ENCODE data around the gene PID1.

The PID1 gene

GRCh38 chr2:229130522-229130921, 140.6 kb downstream of the PID1 start:
- H3K18ac ChIP-seq (ENCODE audit: low read length): no peak overlapping the region
- no CpG with 5 or more reads among the region's 6 CpGs for WGBS (ENCODE audit: extremely low coverage, insufficient coverage, insufficient read length)

DNA sequence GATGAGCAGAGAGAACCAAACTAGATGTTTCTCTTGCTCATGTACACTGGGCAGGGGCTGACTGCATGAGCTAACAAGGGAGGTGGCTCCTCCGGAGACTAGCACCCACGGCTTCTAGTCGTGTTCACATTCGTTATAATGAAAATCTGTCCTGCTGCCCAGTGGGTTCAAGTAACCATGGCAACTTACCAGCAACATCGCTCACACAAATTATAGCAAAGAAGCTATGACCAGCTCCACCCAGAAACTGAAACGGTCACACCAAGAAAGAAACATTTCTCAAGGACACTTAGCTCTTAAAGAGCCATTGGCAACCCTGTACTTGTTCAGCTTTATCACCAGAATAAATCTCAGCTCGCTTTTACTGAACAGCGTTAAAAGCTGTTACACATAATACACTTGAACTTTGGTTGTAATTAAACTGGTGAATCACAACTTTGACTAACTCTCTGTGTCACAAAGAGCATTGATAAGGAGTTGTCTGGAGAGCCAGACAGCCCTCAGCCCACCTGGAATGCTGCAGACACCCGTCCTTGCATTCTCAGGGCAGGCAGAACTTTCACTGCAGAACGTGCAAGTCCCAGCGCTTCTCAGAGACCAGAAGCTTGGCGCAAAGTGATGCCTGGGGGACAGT, 141.2 kb downstream of the PID1 start:
- H3K79me2 ChIP-seq (ENCODE audit: control insufficient read depth, insufficient read depth, low read length, poor library complexity): no peaks in the 10 kb centered on the region
- peaks cover 0 to 11% of the 10 kb centered on the region in 2 experiments for H3K4me1 ChIP-seq (ENCODE audit: control insufficient read depth in 1 of 2, insufficient read depth in 2 of 2, low read length in 2 of 2)
- H3K9me3 ChIP-seq (ENCODE audit: insufficient read depth, low read depth, low read length): no peaks in the 10 kb centered on the region
- H2BK12ac ChIP-seq (ENCODE audit: low read length): no peak overlapping the region
- no peaks in the 10 kb centered on the region for H3K27me3 ChIP-seq (ENCODE audit: insufficient read depth, low read length)
- no peak overlapping the region for H2AFZ ChIP-seq (ENCODE audit: insufficient read depth, low read length, poor library complexity)
- H3K14ac ChIP-seq (ENCODE audit: low read length): no peak overlapping the region
- H3K18ac ChIP-seq (ENCODE audit: low read length): no peak overlapping the region
- no peak overlapping the region for H3K4me3 ChIP-seq (ENCODE audit: low read depth, low read length)
- H2AK5ac ChIP-seq (ENCODE audit: low read length): no peak overlapping the region
- H3K23ac ChIP-seq (ENCODE audit: low read length): no peak overlapping the region
- H3K27ac ChIP-seq (ENCODE audit: low read depth, low read length): peak overlapping the region; percentile 88
- H4K12ac ChIP-seq (ENCODE audit: low read depth, low read length): no peak overlapping the region
- peak overlapping the region; percentile 52 for H3K4me2 ChIP-seq (ENCODE audit: low read length)
- H3K9ac ChIP-seq (ENCODE audit: low read length): no peak overlapping the region
- WGBS (ENCODE audit: extremely low coverage, insufficient coverage, insufficient read length): no CpG with 5 or more reads among the region's 12 CpGs
- no peak overlapping the region for H4K8ac ChIP-seq (ENCODE audit: low read depth, low read length)
- no peak overlapping the region for H4K91ac ChIP-seq (ENCODE audit: low read depth, low read length)
- H2BK120ac ChIP-seq (ENCODE audit: insufficient read depth, low read length, poor library complexity): no peak overlapping the region
- H3K4ac ChIP-seq (ENCODE audit: low read depth, low read length): no peak overlapping the region
- no peaks in the 10 kb centered on the region for H3K36me3 ChIP-seq (ENCODE audit: control insufficient read depth in 1 of 2, insufficient read depth in 2 of 2, low read length in 2 of 2)
- H2BK5ac ChIP-seq (ENCODE audit: low read depth, low read length, poor library complexity): no peak overlapping the region
- DNase-seq: peak; percentile 87
- peaks cover 4% of the 10 kb centered on the region for H3K79me1 ChIP-seq (ENCODE audit: low read length)

More at GRCh38 chr2:229130522-229130921, 140.6 kb downstream of the PID1 start:
- H3K79me1 ChIP-seq (ENCODE audit: low read length): peaks cover 4% of the 10 kb centered on the region
- no peak overlapping the region for H4K8ac ChIP-seq (ENCODE audit: low read depth, low read length)
- H3K27ac ChIP-seq (ENCODE audit: low read depth, low read length): peak overlapping the region; percentile 88
- H3K23ac ChIP-seq (ENCODE audit: low read length): no peak overlapping the region
- H3K4me1 ChIP-seq (ENCODE audit: control insufficient read depth in 1 of 2, insufficient read depth in 2 of 2, low read length in 2 of 2): peaks cover 0 to 11% of the 10 kb centered on the region in 2 experiments
- no peaks in the 10 kb centered on the region for H3K9me3 ChIP-seq (ENCODE audit: insufficient read depth, low read depth, low read length)
- DNase-seq: no peak
- no peaks in the 10 kb centered on the region for H3K27me3 ChIP-seq (ENCODE audit: insufficient read depth, low read length)
- H2AK5ac ChIP-seq (ENCODE audit: low read length): no peak overlapping the region
- H2BK12ac ChIP-seq (ENCODE audit: low read length): peak overlapping the region; percentile 77
- H3K9ac ChIP-seq (ENCODE audit: low read length): no peak overlapping the region
- no peak overlapping the region for H2AFZ ChIP-seq (ENCODE audit: insufficient read depth, low read length, poor library complexity)
- H2BK5ac ChIP-seq (ENCODE audit: low read depth, low read length, poor library complexity): no peak overlapping the region
- H3K4me3 ChIP-seq (ENCODE audit: low read depth, low read length): no peak overlapping the region
- no peaks in the 10 kb centered on the region for H3K36me3 ChIP-seq (ENCODE audit: control insufficient read depth in 1 of 2, insufficient read depth in 2 of 2, low read length in 2 of 2)
- H4K12ac ChIP-seq (ENCODE audit: low read depth, low read length): no peak overlapping the region
- peak overlapping the region; percentile 52 for H3K4me2 ChIP-seq (ENCODE audit: low read length)
- H2BK120ac ChIP-seq (ENCODE audit: insufficient read depth, low read length, poor library complexity): peak overlapping the region; percentile 46
- H3K14ac ChIP-seq (ENCODE audit: low read length): no peak overlapping the region
- H3K79me2 ChIP-seq (ENCODE audit: control insufficient read depth, insufficient read depth, low read length, poor library complexity): no peaks in the 10 kb centered on the region
- peak overlapping the region; percentile 28 for H4K91ac ChIP-seq (ENCODE audit: low read depth, low read length)
- H3K4ac ChIP-seq (ENCODE audit: low read depth, low read length): no peak overlapping the region

DNA sequence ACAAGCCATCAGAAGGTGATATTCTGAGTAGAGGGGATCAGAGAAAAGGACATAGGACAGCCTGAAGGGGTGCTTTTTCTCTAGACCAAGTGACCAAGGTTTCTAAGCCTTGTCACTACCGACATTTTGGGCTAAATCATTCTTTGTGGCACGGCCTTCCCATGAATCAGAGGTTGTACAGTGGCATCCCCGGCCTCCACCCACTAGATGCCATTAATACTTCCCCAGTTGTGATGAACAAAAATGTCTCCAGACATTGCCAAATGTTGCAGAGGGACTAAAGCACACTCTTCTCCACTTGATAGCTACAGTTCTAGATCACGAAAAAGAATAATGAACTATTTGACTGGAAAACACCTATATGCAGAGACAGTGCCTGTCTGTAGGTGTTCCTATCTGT, 143.6 kb downstream of the PID1 start:
- no CpG with 5 or more reads among the region's 4 CpGs for WGBS (ENCODE audit: extremely low coverage, insufficient coverage, insufficient read length)
- DNase-seq: peak in 1 of 2 donors; percentile 59
- H2AK5ac ChIP-seq (ENCODE audit: low read length): no peak overlapping the region

GRCh38 chr2:229126066-229126465, 145.0 kb downstream of the PID1 start:
- Histone ChIP-seq H3K9me3 (ENCODE audit: insufficient read depth, low read depth, low read length) (no peaks in the 10 kb centered on the region), H2BK5ac (ENCODE audit: low read depth, low read length, poor library complexity) (no peak overlapping the region), H3K4me2 (ENCODE audit: low read length) (no peak overlapping the region), H3K14ac (ENCODE audit: low read length) (no peak overlapping the region), H3K4me3 (ENCODE audit: low read depth, low read length) (no peak overlapping the region), H2AK5ac (ENCODE audit: low read length) (no peak overlapping the region), H4K12ac (ENCODE audit: low read depth, low read length) (no peak overlapping the region), H3K27ac (ENCODE audit: low read depth, low read length) (no peak overlapping the region), H3K79me2 (ENCODE audit: control insufficient read depth, insufficient read depth, low read length, poor library complexity) (no peaks in the 10 kb centered on the region), H4K91ac (ENCODE audit: low read depth, low read length) (no peak overlapping the region), H2AFZ (ENCODE audit: insufficient read depth, low read length, poor library complexity) (no peak overlapping the region), H3K18ac (ENCODE audit: low read length) (no peak overlapping the region), H3K4me1 (ENCODE audit: control insufficient read depth in 1 of 2, insufficient read depth in 2 of 2, low read length in 2 of 2) (peaks cover 0 to 10% of the 10 kb centered on the region in 2 experiments), H3K23ac (ENCODE audit: low read length) (no peak overlapping the region), H2BK12ac (ENCODE audit: low read length) (no peak overlapping the region), H3K9ac (ENCODE audit: low read length) (no peak overlapping the region), H3K36me3 (ENCODE audit: control insufficient read depth in 1 of 2, insufficient read depth in 2 of 2, low read length in 2 of 2) (no peaks in the 10 kb centered on the region), H3K79me1 (ENCODE audit: low read length) (peaks cover 4% of the 10 kb centered on the region), H3K27me3 (ENCODE audit: insufficient read depth, low read length) (no peaks in the 10 kb centered on the region), H3K4ac (ENCODE audit: low read depth, low read length) (no peak overlapping the region), H4K8ac (ENCODE audit: low read depth, low read length) (no peak overlapping the region), H2BK120ac (ENCODE audit: insufficient read depth, low read length, poor library complexity) (no peak overlapping the region)
- WGBS (ENCODE audit: extremely low coverage, insufficient coverage, insufficient read length): no CpG with 5 or more reads among the region's 2 CpGs
- DNase-seq: no peak

More for the DNA sequence above, 143.6 kb downstream of the PID1 start:
- Histone ChIP-seq H2BK12ac (ENCODE audit: low read length) (no peak overlapping the region), H3K79me1 (ENCODE audit: low read length) (peaks cover 4% of the 10 kb centered on the region), H3K23ac (ENCODE audit: low read length) (peak overlapping the region; percentile 2), H3K4me1 (ENCODE audit: control insufficient read depth in 1 of 2, insufficient read depth in 2 of 2, low read length in 2 of 2) (peaks cover 0 to 11% of the 10 kb centered on the region in 2 experiments), H3K36me3 (ENCODE audit: control insufficient read depth in 1 of 2, insufficient read depth in 2 of 2, low read length in 2 of 2) (no peaks in the 10 kb centered on the region), H3K4me3 (ENCODE audit: low read depth, low read length) (no peak overlapping the region), H3K9me3 (ENCODE audit: insufficient read depth, low read depth, low read length) (no peaks in the 10 kb centered on the region), H3K4me2 (ENCODE audit: low read length) (no peak overlapping the region), H3K9ac (ENCODE audit: low read length) (no peak overlapping the region), H4K91ac (ENCODE audit: low read depth, low read length) (no peak overlapping the region), H4K12ac (ENCODE audit: low read depth, low read length) (no peak overlapping the region), H3K18ac (ENCODE audit: low read length) (no peak overlapping the region), H3K27ac (ENCODE audit: low read depth, low read length) (no peak overlapping the region), H4K8ac (ENCODE audit: low read depth, low read length) (no peak overlapping the region), H3K4ac (ENCODE audit: low read depth, low read length) (no peak overlapping the region), H2BK5ac (ENCODE audit: low read depth, low read length, poor library complexity) (no peak overlapping the region), H2BK120ac (ENCODE audit: insufficient read depth, low read length, poor library complexity) (no peak overlapping the region), H3K14ac (ENCODE audit: low read length) (no peak overlapping the region), H2AFZ (ENCODE audit: insufficient read depth, low read length, poor library complexity) (no peak overlapping the region), H3K79me2 (ENCODE audit: control insufficient read depth, insufficient read depth, low read length, poor library complexity) (no peaks in the 10 kb centered on the region), H3K27me3 (ENCODE audit: insufficient read depth, low read length) (no peaks in the 10 kb centered on the region)
